PC-9 (cell line): ENCODE measurements around the gene PHACTR3. TPM values are rescaled to one million over a fixed set of nuclear protein-coding genes. Genes with fewer than 3 reads are reported as not detected.

ENCODE experiments used
- BruUV-seq: library from RNA; stranded (reverse); fragments of 400-500 nt; replicated peaks from 2 replicates; lab custom pipeline; 2021; lab: Mats Ljungman, UMichigan
- CTCF ChIA-PET: fragments of 300-600 bp; sonication (Branson Sonifier 250); formaldehyde crosslinking; loops from one replicate; lab custom pipeline; 2022; ENCODE audit warnings: antibody characterized with exemption; lab: Charles Lee
- POLR2A ChIA-PET: fragments of 300-600 bp; sonication (Branson Sonifier 250); formaldehyde crosslinking; loops from one replicate; lab custom pipeline; 2022; ENCODE audit warnings: antibody characterized with exemption; ENCODE audit not compliant: unreplicated experiment; lab: Charles Lee
- DNase-seq, 2 experiments: peaks; one replicate each; pipeline versions ENCODE4 v3.0.0 to v3.0.0-alpha.2; 2015 to 2022; ENCODE audit warnings: mixed read lengths in 1 of 2
- H2AFZ ChIP-seq: fragments of 200-600 bp; sonication (generic); 2 replicates; pipeline ENCODE4 v1.8.1; 2017; ENCODE audit warnings: antibody characterized with exemption
- H3F3A ChIP-seq: fragments of 200-600 bp; sonication (generic); 2 replicates; pipeline ENCODE4 v1.8.1; 2017; ENCODE audit warnings: antibody characterized with exemption, mild to moderate bottlenecking, low read depth; ENCODE audit not compliant: insufficient read depth
- H3K27ac ChIP-seq: fragments of 200-600 bp; sonication (generic); 2 replicates; pipeline ENCODE4 v1.6.1; 2016; ENCODE audit warnings: mixed run types
- H3K27me3 ChIP-seq: fragments of 200-600 bp; sonication (generic); 2 replicates; pipeline ENCODE4 v1.6.1; 2016; ENCODE audit warnings: low read depth, mixed run types; ENCODE audit not compliant: insufficient read depth
- H3K36me3 ChIP-seq: fragments of 200-600 bp; sonication (generic); 2 replicates; pipeline ENCODE4 v1.6.1; 2016; ENCODE audit warnings: low read depth, mixed run types
- H3K4me1 ChIP-seq: fragments of 200-600 bp; sonication (generic); replicated peaks from 2 replicates; pipeline ENCODE4 v1.6.1; 2016; ENCODE audit warnings: mixed run types; ENCODE audit not compliant: insufficient read depth
- H3K4me2 ChIP-seq: fragments of 200-600 bp; sonication (generic); 2 replicates; pipeline ENCODE4 v1.6.1; 2017; ENCODE audit warnings: mixed run types
- H3K4me3 ChIP-seq: fragments of 200-600 bp; sonication (generic); 2 replicates; pipeline ENCODE4 v1.6.1; 2016; ENCODE audit warnings: mixed run types
- H3K79me2 ChIP-seq: fragments of 200-600 bp; sonication (generic); 2 replicates; pipeline ENCODE4 v1.6.1; 2017; ENCODE audit warnings: low read depth, mixed run types
- H3K9me2 ChIP-seq: fragments of 200-600 bp; sonication (generic); 2 replicates; pipeline ENCODE4 v1.8.1; 2017; ENCODE audit warnings: mild to moderate bottlenecking; ENCODE audit not compliant: insufficient read depth
- H3K9me3 ChIP-seq: fragments of 200-600 bp; sonication (generic); 2 replicates; pipeline ENCODE4 v1.8.1; 2016; ENCODE audit warnings: low read depth; ENCODE audit not compliant: insufficient read depth
- H4K20me1 ChIP-seq: fragments of 200-600 bp; sonication (generic); 2 replicates; pipeline ENCODE4 v1.8.1; 2017; ENCODE audit not compliant: insufficient read depth
- EZH2 ChIP-seq: fragments of 200-600 bp; sonication (generic); IDR thresholded peaks from 2 replicates; pipeline ENCODE4 v1.8.0; 2017; ENCODE audit warnings: antibody characterized with exemption, low read depth
- intact Hi-C: fragments of 100-400 bp; cut with micrococcal nuclease; formaldehyde crosslinking; loops from one replicate; pipeline ENCODE4 v1.10.0; 2022; ENCODE audit not compliant: unreplicated experiment
- total RNA-seq: library from RNA; stranded (reverse); gene quantifications from 2 replicates; pipeline ENCODE4 v1.2.3, GENCODE V29; 2021
- TF ChIP-seq, protein P1 (sequence below): fragments of 200-600 bp; sonication (generic); conservative IDR thresholded peaks from 2 replicates; pipeline ENCODE4 v1.6.1; 2017; ENCODE audit warnings: mixed run types, antibody characterized with exemption, mild to moderate bottlenecking, moderate library complexity

Gene PHACTR3
- total RNA-seq, 1 experiment from 2014 or later: 0.41 TPM

DNA sequence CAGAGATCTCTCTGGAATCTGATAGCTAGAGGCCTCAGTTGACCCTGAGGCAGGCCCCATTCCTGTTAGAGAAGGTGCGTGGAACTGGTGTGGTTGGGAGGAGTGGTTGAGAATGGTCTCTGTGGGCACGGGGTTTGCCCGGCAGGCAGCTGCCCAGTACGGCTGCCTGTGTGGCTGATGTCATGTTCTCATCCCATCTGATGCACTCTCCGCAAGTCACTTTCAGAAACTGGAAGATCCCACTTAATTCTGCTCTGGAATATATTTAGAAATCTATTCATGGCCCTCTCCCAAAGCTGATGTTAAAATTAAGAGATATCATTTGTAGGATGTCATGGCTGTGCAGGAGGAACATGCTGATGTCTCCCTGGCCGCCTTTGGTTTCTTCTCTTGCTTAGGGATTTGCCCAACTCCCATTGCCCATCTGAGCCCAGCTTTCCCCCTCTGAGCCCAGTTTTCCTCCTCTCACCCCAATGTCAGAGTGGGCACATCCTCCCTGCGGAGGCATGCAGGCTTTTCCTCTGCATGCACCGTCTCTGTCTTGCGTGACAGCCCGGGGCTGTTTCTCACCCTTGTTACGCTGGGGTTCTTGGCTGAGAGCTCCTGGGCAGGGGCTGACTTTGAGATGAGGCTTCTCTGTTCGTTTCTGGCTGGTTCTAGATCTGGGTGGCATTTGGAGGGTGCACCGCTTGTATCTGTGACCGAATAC lies 21.0 kb downstream of the PHACTR3 start:
- POLR2A ChIA-PET: no interaction called here
- BruUV-seq: no TSS peak
- no peak overlapping the region for H3K27ac ChIP-seq
- H3K36me3 ChIP-seq: no peaks in the 10 kb centered on the region
- intact Hi-C loops: no loop called here
- no peaks in the 10 kb centered on the region for H3K9me3 ChIP-seq
- H4K20me1 ChIP-seq: no peaks in the 10 kb centered on the region
- no peaks in the 10 kb centered on the region for H3F3A ChIP-seq
- H3K4me3 ChIP-seq: no peak overlapping the region
- TF ChIP-seq, protein P1, sequence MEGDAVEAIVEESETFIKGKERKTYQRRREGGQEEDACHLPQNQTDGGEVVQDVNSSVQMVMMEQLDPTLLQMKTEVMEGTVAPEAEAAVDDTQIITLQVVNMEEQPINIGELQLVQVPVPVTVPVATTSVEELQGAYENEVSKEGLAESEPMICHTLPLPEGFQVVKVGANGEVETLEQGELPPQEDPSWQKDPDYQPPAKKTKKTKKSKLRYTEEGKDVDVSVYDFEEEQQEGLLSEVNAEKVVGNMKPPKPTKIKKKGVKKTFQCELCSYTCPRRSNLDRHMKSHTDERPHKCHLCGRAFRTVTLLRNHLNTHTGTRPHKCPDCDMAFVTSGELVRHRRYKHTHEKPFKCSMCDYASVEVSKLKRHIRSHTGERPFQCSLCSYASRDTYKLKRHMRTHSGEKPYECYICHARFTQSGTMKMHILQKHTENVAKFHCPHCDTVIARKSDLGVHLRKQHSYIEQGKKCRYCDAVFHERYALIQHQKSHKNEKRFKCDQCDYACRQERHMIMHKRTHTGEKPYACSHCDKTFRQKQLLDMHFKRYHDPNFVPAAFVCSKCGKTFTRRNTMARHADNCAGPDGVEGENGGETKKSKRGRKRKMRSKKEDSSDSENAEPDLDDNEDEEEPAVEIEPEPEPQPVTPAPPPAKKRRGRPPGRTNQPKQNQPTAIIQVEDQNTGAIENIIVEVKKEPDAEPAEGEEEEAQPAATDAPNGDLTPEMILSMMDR: no peak
- TF ChIP-seq EZH2: no peak
- H3K27me3 ChIP-seq: peaks cover 97% of the 10 kb centered on the region
- DNase-seq: no peak
- H2AFZ ChIP-seq: no peak overlapping the region
- H3K9me2 ChIP-seq: no peaks in the 10 kb centered on the region
- CTCF ChIA-PET: no interaction called here
- no peak overlapping the region for H3K4me2 ChIP-seq
- H3K4me1 ChIP-seq: no peaks in the 10 kb centered on the region
- no peaks in the 10 kb centered on the region for H3K79me2 ChIP-seq

DNA sequence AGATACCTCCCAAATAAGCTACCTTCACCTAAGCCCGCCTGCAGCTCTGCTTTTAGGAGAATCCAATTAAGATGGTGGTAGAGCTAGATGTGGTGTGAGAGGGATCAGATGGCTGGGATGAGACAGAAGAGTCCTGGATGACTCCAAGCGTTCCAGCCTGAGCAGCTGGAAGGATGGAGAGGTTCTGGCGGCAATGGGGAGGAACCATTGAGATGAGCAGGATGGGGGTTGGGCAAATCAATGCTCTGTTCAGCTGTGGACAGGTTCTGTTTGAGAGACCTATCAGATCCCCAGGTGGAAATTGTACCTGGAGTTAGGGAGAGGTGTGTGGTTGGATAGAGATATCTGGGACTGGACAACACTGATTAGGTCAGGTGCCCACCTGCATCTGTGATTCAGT lies 23.0 kb downstream of the PHACTR3 start:
- no TSS peak for BruUV-seq
- no peaks in the 10 kb centered on the region for H4K20me1 ChIP-seq
- H3K27me3 ChIP-seq: peaks cover 97% of the 10 kb centered on the region
- H2AFZ ChIP-seq: no peak overlapping the region
- no peak overlapping the region for H3K4me3 ChIP-seq
- no peaks in the 10 kb centered on the region for H3K36me3 ChIP-seq
- H3K79me2 ChIP-seq: no peaks in the 10 kb centered on the region
- H3K4me1 ChIP-seq: no peaks in the 10 kb centered on the region
- no peaks in the 10 kb centered on the region for H3K9me2 ChIP-seq
- POLR2A ChIA-PET: no interaction called here
- H3K4me2 ChIP-seq: no peak overlapping the region
- H3F3A ChIP-seq: no peaks in the 10 kb centered on the region
- CTCF ChIA-PET: no interaction called here
- intact Hi-C loops: no loop called here
- no peak overlapping the region for H3K27ac ChIP-seq
- TF ChIP-seq, protein P1: no peak
- TF ChIP-seq EZH2: no peak
- DNase-seq: no peak
- no peaks in the 10 kb centered on the region for H3K9me3 ChIP-seq

DNA sequence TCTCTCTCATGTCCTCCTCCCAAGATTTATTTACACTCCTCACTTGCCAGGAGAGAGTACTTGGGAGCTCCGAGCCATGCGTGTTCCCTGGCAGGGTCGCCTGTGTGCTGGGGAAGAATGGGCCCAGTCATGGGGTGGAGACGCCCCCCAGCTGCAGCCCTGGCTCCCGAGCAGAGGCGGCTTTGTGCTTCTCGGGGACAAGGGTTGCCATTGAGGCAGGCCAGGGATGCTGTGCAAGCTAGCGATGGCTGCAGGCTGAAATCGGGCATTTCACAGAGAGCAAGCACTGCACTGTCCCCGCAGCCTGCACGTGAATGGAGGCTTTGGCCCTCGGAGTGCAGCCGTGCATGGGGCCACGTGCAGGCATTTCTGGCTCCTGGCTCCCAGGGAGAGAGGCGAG lies 23.8 kb downstream of the PHACTR3 start:
- no peak overlapping the region for H3K27ac ChIP-seq
- H3K9me2 ChIP-seq: no peaks in the 10 kb centered on the region
- CTCF ChIA-PET: no interaction called here
- no peaks in the 10 kb centered on the region for H3K79me2 ChIP-seq
- H3K9me3 ChIP-seq: no peaks in the 10 kb centered on the region
- BruUV-seq: no TSS peak
- no peak for DNase-seq
- H3F3A ChIP-seq: no peaks in the 10 kb centered on the region
- H3K4me3 ChIP-seq: no peak overlapping the region
- intact Hi-C loops: no loop called here
- H2AFZ ChIP-seq: no peak overlapping the region
- TF ChIP-seq, protein P1: no peak
- H3K4me1 ChIP-seq: no peaks in the 10 kb centered on the region
- no peaks in the 10 kb centered on the region for H3K36me3 ChIP-seq
- no peak overlapping the region for H3K4me2 ChIP-seq
- POLR2A ChIA-PET: no interaction called here
- peaks cover 97% of the 10 kb centered on the region for H3K27me3 ChIP-seq
- no peaks in the 10 kb centered on the region for H4K20me1 ChIP-seq
